Measurements from ENCODE around the gene FLT4. TPM values are rescaled to one million over a fixed set of nuclear protein-coding genes. Genes with fewer than 3 reads are reported as not detected.
"Not testable (repeated sequence)": the region's sequence is repeated elsewhere in the genome, so short reads cannot be mapped to it uniquely, and the experiment has no call there.

FLT4 gene
- total RNA-seq, 2 donors from 2014 or later: 6.9 to 7.9 TPM

GRCh38 chr5:180683220-180683922 lies 34.0 kb upstream of the FLT4 start:
- H3K36me3 Mint-ChIP-seq (ENCODE audit: low read depth): peaks cover 3% of the 10 kb centered on the region
- H3K4me3 Mint-ChIP-seq: no peak overlapping the region
- Histone ChIP-seq H3K4me3 (ENCODE audit: low read length) (no peak overlapping the region), H3K9me3 (ENCODE audit: control insufficient read depth, low read length) (peaks cover 5% of the 10 kb centered on the region), H3K36me3 (ENCODE audit: control insufficient read depth, insufficient read depth, low read length) (no peaks in the 10 kb centered on the region), H3K4me1 (ENCODE audit: control insufficient read depth, insufficient read depth, low read length) (no peaks in the 10 kb centered on the region), H3K27ac (ENCODE audit: low read depth, low read length) (no peak overlapping the region), H3K9ac (ENCODE audit: extremely low read depth, low read length, poor library complexity, severe bottlenecking) (no peak overlapping the region), H3K27me3 (ENCODE audit: control insufficient read depth, insufficient read depth, low read length, poor library complexity, severe bottlenecking) (no peaks in the 10 kb centered on the region)
- peaks cover 40% of the 10 kb centered on the region for H3K27me3 Mint-ChIP-seq (ENCODE audit: insufficient read depth)
- peak; percentile 14 for TF ChIP-seq CTCF (conservative IDR thresholded peaks at IDR 0.05)
- no peak for DNase-seq
- no peaks in the 10 kb centered on the region for H3K4me1 Mint-ChIP-seq
- peaks cover 16% of the 10 kb centered on the region for H3K9me3 Mint-ChIP-seq
- H3K27ac Mint-ChIP-seq: no peak overlapping the region
- WGBS, 2 experiments (ENCODE audit: insufficient coverage in 1 of 2, insufficient read length in 1 of 2): 73 to 90% methylated on average over 3 to 6 of the region's 6 CpGs

GRCh38 chr5:180682560-180682959 lies 33.2 kb upstream of the FLT4 start:
- Histone ChIP-seq H3K27me3 (ENCODE audit: control insufficient read depth, insufficient read depth, low read length, poor library complexity, severe bottlenecking) (no peaks in the 10 kb centered on the region), H3K9ac (ENCODE audit: extremely low read depth, low read length, poor library complexity, severe bottlenecking) (no peak overlapping the region), H3K27ac (ENCODE audit: low read depth, low read length) (no peak overlapping the region), H3K4me1 (ENCODE audit: control insufficient read depth, insufficient read depth, low read length) (no peaks in the 10 kb centered on the region), H3K4me3 (ENCODE audit: low read length) (no peak overlapping the region), H3K36me3 (ENCODE audit: control insufficient read depth, insufficient read depth, low read length) (no peaks in the 10 kb centered on the region), H3K9me3 (ENCODE audit: control insufficient read depth, low read length) (peaks cover 5% of the 10 kb centered on the region)
- WGBS, 2 experiments (ENCODE audit: insufficient coverage in 1 of 2, insufficient read length in 1 of 2): 81 to 82% methylated on average over 8 of the region's 8 CpGs
- H3K27me3 Mint-ChIP-seq (ENCODE audit: insufficient read depth): peaks cover 43% of the 10 kb centered on the region
- no peaks in the 10 kb centered on the region for H3K4me1 Mint-ChIP-seq
- H3K4me3 Mint-ChIP-seq: no peak overlapping the region
- H3K27ac Mint-ChIP-seq: no peak overlapping the region
- TF ChIP-seq CTCF (conservative IDR thresholded peaks at IDR 0.05): no peak
- peak; percentile 17 for DNase-seq
- H3K9me3 Mint-ChIP-seq: peaks cover 16% of the 10 kb centered on the region
- peaks cover 3% of the 10 kb centered on the region for H3K36me3 Mint-ChIP-seq (ENCODE audit: low read depth)

- DNase-seq: peak; percentile 16
- H3K9ac ChIP-seq (ENCODE audit: extremely low read depth, low read length, poor library complexity, severe bottlenecking); H3K4me3 Mint-ChIP-seq; H3K9me3 ChIP-seq (ENCODE audit: control insufficient read depth, low read length); H3K27ac Mint-ChIP-seq; H3K27me3 ChIP-seq (ENCODE audit: control insufficient read depth, insufficient read depth, low read length, poor library complexity, severe bottlenecking); H3K4me1 Mint-ChIP-seq; H3K36me3 Mint-ChIP-seq (ENCODE audit: low read depth); H3K4me1 ChIP-seq (ENCODE audit: control insufficient read depth, insufficient read depth, low read length); H3K27ac ChIP-seq (ENCODE audit: low read depth, low read length); H3K4me3 ChIP-seq (ENCODE audit: low read length); H3K36me3 ChIP-seq (ENCODE audit: control insufficient read depth, insufficient read depth, low read length): not testable (repeated sequence)
- Mint-ChIP-seq H3K27me3 (ENCODE audit: insufficient read depth) (peaks cover 44% of the 10 kb centered on the region), H3K9me3 (peaks cover 16% of the 10 kb centered on the region)
- WGBS, 2 experiments (ENCODE audit: insufficient coverage in 1 of 2, insufficient read length in 1 of 2): 94 to 96% methylated on average over 6 to 11 of the region's 12 CpGs
Measured at GRCh38 chr5:180682008-180682407, 32.6 kb upstream of the FLT4 start.

- not testable (repeated sequence) for H3K36me3 ChIP-seq (ENCODE audit: control insufficient read depth, insufficient read depth, low read length)
Measured at GRCh38 chr5:180678319-180678718, 28.9 kb upstream of the FLT4 start.

More at GRCh38 chr5:180678319-180678718, 28.9 kb upstream of the FLT4 start:
- H3K9me3 Mint-ChIP-seq: peaks cover 16% of the 10 kb centered on the region
- 83 to 89% methylated on average over 9 to 10 of the region's 10 CpGs for WGBS, 2 experiments (ENCODE audit: insufficient coverage in 1 of 2, insufficient read length in 1 of 2)
- peaks cover 50% of the 10 kb centered on the region for H3K27me3 Mint-ChIP-seq (ENCODE audit: insufficient read depth)
- not testable (repeated sequence) for H3K4me3 Mint-ChIP-seq; H3K9me3 ChIP-seq (ENCODE audit: control insufficient read depth, low read length); DNase-seq; H3K27ac Mint-ChIP-seq; H3K4me3 ChIP-seq (ENCODE audit: low read length); H3K36me3 Mint-ChIP-seq (ENCODE audit: low read depth); H3K27ac ChIP-seq (ENCODE audit: low read depth, low read length); H3K4me1 ChIP-seq (ENCODE audit: control insufficient read depth, insufficient read depth, low read length); H3K9ac ChIP-seq (ENCODE audit: extremely low read depth, low read length, poor library complexity, severe bottlenecking); H3K4me1 Mint-ChIP-seq
- peaks cover 34% of the 10 kb centered on the region for H3K27me3 ChIP-seq (ENCODE audit: control insufficient read depth, insufficient read depth, low read length, poor library complexity, severe bottlenecking)
